ENCODE results near the gene CERS6.

DNA sequence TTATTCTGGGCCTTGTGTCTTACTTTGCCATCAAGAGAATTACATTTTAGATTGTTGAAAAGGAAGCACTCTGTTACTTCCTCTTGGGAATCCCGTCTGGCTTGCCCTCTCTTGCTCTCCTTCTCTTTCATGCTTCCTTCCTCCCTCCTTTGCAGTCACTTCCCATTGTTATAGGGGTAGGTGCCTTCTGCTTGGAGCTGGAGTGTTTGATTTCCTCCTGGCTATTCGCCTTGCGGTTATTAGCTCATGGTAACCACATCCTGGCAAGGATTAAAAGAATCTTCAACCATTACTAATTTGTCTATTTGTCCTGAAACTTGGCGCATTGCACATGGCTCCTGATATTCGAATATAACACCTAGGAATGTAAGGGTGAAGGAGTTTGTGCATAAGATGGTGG, 115.0 kb downstream of the CERS6 start:
- TF ChIP-seq, protein P1, sequence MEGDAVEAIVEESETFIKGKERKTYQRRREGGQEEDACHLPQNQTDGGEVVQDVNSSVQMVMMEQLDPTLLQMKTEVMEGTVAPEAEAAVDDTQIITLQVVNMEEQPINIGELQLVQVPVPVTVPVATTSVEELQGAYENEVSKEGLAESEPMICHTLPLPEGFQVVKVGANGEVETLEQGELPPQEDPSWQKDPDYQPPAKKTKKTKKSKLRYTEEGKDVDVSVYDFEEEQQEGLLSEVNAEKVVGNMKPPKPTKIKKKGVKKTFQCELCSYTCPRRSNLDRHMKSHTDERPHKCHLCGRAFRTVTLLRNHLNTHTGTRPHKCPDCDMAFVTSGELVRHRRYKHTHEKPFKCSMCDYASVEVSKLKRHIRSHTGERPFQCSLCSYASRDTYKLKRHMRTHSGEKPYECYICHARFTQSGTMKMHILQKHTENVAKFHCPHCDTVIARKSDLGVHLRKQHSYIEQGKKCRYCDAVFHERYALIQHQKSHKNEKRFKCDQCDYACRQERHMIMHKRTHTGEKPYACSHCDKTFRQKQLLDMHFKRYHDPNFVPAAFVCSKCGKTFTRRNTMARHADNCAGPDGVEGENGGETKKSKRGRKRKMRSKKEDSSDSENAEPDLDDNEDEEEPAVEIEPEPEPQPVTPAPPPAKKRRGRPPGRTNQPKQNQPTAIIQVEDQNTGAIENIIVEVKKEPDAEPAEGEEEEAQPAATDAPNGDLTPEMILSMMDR (tag by site-specific recombination; IDR thresholded peaks at IDR 0.05), result no peak
- TF ChIP-seq ZNF677 (tag by site-specific recombination; IDR thresholded peaks at IDR 0.05) (no peak), ZNF24 (tag by site-specific recombination; IDR thresholded peaks at IDR 0.05) (no peak), EGR2 (tag by site-specific recombination; IDR thresholded peaks at IDR 0.05; ENCODE audit: low read depth) (no peak), ZNF121 (tag by site-specific recombination; IDR thresholded peaks at IDR 0.05) (no peak), ZNF707 (tag by site-specific recombination; IDR thresholded peaks at IDR 0.05) (no peak), ZBTB17 (tag by site-specific recombination; IDR thresholded peaks at IDR 0.05) (no peak), ZNF350 (tag by site-specific recombination; IDR thresholded peaks at IDR 0.05) (no peak), HOXA7 (CRISPR knock-in tag; IDR thresholded peaks at IDR 0.05; ENCODE audit: borderline replicate concordance) (no peak), YY1 (tag by site-specific recombination; IDR thresholded peaks at IDR 0.05) (no peak), ZNF223 (tag by site-specific recombination; IDR thresholded peaks at IDR 0.05) (no peak), MYNN (tag by site-specific recombination; IDR thresholded peaks at IDR 0.05; ENCODE audit: borderline replicate concordance) (no peak), ZNF558 (tag by site-specific recombination; IDR thresholded peaks at IDR 0.05) (no peak), ZNF2 (tag by site-specific recombination; IDR thresholded peaks at IDR 0.05) (no peak)
